ENCODE measurements around the gene LIMCH1. TPM values are rescaled to one million over a fixed set of nuclear protein-coding genes. Genes with fewer than 3 reads are reported as not detected.
"Not testable (repeated sequence)": the region's sequence is repeated elsewhere in the genome, so short reads cannot be mapped to it uniquely, and the experiment has no call there.

The LIMCH1 gene
- total RNA-seq, 1 donor from 2014 or later, result 87.2 TPM

DNA sequence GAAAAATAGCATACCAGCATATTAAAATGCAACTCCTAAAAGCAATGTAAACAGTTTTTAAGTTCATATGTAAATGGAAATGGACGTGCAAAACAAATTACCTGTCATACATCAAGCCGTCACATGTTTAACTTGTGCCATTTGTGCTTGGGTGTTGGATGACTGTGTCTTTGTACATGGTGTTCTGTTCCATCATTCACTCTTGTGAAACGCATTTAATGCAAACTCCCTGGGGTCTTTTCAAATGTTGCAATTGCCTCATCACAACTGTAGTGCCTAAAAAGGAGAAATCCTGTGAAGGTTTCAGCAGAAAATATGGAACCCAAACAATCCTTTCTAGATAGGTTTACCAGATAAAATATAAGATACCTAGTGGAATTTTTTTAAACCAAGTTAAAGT lies 158.2 kb downstream of the LIMCH1 start:
- Histone ChIP-seq H3K27ac (ENCODE audit: low read depth, low read length) (no peak overlapping the region), H3K4me1 (ENCODE audit: control insufficient read depth in 3 of 3, insufficient read depth in 3 of 3, low read length in 3 of 3) (no peaks in the 10 kb centered on the region), H3K27me3 (ENCODE audit: control insufficient read depth in 3 of 3, insufficient read depth in 3 of 3, low read length in 3 of 3) (no peaks in the 10 kb centered on the region), H3K36me3 (ENCODE audit: control insufficient read depth in 3 of 3, insufficient read depth in 3 of 3, low read length in 3 of 3) (peaks cover 17 to 43% (median 38%) of the 10 kb centered on the region in 3 donors), H3K4me3 (ENCODE audit: low read length in 3 of 3) (no peak overlapping the region), H3K9me3 (ENCODE audit: control insufficient read depth in 3 of 3, low read length in 3 of 3) (no peaks in the 10 kb centered on the region), H3K9ac (ENCODE audit: low read depth in 1 of 3, low read length in 3 of 3) (no peak overlapping the region)

DNA sequence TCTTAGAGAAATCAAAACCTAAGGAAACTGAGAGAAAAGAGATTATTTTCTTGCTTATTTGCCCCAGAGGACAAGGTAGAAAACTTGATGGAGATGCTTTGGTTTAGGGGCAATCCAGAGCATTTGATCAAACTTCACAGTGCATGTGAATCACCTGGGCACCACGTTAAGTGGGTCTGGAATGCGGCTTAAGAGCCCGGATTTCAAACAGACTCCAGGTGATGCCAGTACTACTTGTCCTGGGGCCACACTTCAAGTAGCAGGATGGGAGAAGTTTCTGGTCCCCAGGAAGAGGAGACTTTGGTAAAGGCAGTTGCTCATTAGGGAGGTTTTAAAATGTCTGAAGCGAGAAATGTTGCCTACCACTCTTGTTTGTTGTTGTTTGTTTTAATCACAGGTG lies 158.8 kb downstream of the LIMCH1 start:
- Histone ChIP-seq H3K9ac (ENCODE audit: low read depth in 1 of 3, low read length in 3 of 3) (no peak overlapping the region), H3K27me3 (ENCODE audit: control insufficient read depth in 3 of 3, insufficient read depth in 3 of 3, low read length in 3 of 3) (no peaks in the 10 kb centered on the region), H3K4me1 (ENCODE audit: control insufficient read depth in 3 of 3, insufficient read depth in 3 of 3, low read length in 3 of 3) (no peaks in the 10 kb centered on the region), H3K27ac (ENCODE audit: low read depth, low read length) (no peak overlapping the region), H3K36me3 (ENCODE audit: control insufficient read depth in 3 of 3, insufficient read depth in 3 of 3, low read length in 3 of 3) (peaks cover 15 to 38% (median 35%) of the 10 kb centered on the region in 3 donors), H3K4me3 (ENCODE audit: low read length in 3 of 3) (no peak overlapping the region), H3K9me3 (ENCODE audit: control insufficient read depth in 3 of 3, low read length in 3 of 3) (no peaks in the 10 kb centered on the region)

DNA sequence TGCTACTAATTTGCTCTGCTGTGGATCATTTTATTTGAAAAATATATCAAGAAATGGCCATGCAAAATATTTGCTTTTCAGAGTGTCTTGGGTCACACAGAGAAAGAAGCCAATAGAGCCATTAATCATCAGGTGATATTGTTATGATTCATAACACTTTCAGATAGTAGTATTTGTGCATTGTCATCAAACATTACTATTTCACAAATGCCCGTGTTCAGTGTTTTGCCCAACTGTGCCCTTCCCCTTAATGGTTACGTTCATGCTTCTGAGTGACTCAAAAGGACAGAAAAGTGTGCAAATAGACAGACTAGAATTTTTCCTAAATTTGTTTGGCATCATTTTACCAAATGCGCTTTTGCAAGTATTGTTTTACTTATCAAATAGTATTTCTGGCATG lies 164.0 kb downstream of the LIMCH1 start:
- Histone ChIP-seq H3K36me3 (ENCODE audit: control insufficient read depth in 3 of 3, insufficient read depth in 3 of 3, low read length in 3 of 3) (peaks cover 5 to 17% (median 15%) of the 10 kb centered on the region in 3 donors), H3K9ac (ENCODE audit: low read depth in 1 of 3, low read length in 3 of 3) (no peak overlapping the region), H3K4me3 (ENCODE audit: low read length in 3 of 3) (no peak overlapping the region), H3K27ac (ENCODE audit: low read depth, low read length) (no peak overlapping the region), H3K27me3 (ENCODE audit: control insufficient read depth in 3 of 3, insufficient read depth in 3 of 3, low read length in 3 of 3) (no peaks in the 10 kb centered on the region), H3K9me3 (ENCODE audit: control insufficient read depth in 3 of 3, low read length in 3 of 3) (no peaks in the 10 kb centered on the region), H3K4me1 (ENCODE audit: control insufficient read depth in 3 of 3, insufficient read depth in 3 of 3, low read length in 3 of 3) (no peaks in the 10 kb centered on the region)

DNA sequence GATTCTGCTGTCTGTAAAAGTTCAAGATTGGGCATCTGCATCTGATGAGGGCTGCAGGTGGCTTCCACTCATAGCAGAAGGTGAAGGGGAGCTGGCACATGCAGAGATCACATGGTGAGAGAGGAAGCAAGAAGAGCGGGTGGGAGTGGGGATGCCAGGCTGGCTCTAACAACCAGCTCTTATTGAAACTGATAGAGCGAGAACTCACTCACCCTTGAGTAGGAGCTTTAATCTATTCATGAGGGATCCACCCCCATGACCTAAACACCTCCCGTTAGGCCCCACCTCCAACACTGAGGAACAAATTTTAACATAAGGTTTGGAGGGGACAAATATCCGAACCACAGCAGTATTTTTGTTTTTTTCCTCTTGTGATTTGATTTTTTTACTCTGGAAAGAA lies 164.8 kb downstream of the LIMCH1 start:
- Histone ChIP-seq H3K27me3 (ENCODE audit: control insufficient read depth in 3 of 3, insufficient read depth in 3 of 3, low read length in 3 of 3) (no peaks in the 10 kb centered on the region), H3K9me3 (ENCODE audit: control insufficient read depth in 3 of 3, low read length in 3 of 3) (no peaks in the 10 kb centered on the region), H3K9ac (ENCODE audit: low read depth in 1 of 3, low read length in 3 of 3) (no peak overlapping the region), H3K4me3 (ENCODE audit: low read length in 3 of 3) (no peak overlapping the region), H3K27ac (ENCODE audit: low read depth, low read length) (no peak overlapping the region), H3K36me3 (ENCODE audit: control insufficient read depth in 3 of 3, insufficient read depth in 3 of 3, low read length in 3 of 3) (peaks cover 3 to 9% (median 9%) of the 10 kb centered on the region in 3 donors), H3K4me1 (ENCODE audit: control insufficient read depth in 3 of 3, insufficient read depth in 3 of 3, low read length in 3 of 3) (no peaks in the 10 kb centered on the region)

DNA sequence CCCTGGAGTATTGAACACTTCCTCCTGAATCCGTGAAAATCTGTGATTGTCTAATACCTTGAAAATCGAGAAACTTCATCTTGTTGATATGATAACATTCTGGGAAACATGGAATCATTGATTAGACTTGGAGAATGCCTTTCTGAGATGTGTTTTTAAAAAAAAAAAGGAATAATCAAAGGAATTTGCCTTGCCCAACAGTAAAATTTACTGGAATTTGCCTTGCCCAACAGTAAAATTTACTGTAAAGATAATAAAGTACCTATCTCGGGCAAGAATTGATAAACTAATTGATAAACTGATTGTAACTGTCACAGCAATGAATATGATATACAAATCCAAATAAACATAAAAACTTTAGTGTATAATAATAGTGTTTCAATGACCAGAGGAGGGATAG lies 165.8 kb downstream of the LIMCH1 start:
- Histone ChIP-seq H3K27ac (ENCODE audit: low read depth, low read length) (no peak overlapping the region), H3K9me3 (ENCODE audit: control insufficient read depth in 3 of 3, low read length in 3 of 3) (no peaks in the 10 kb centered on the region), H3K4me1 (ENCODE audit: control insufficient read depth in 3 of 3, insufficient read depth in 3 of 3, low read length in 3 of 3) (no peaks in the 10 kb centered on the region), H3K27me3 (ENCODE audit: control insufficient read depth in 3 of 3, insufficient read depth in 3 of 3, low read length in 3 of 3) (peaks cover 0 to under 1% (median under 1%) of the 10 kb centered on the region in 3 donors), H3K36me3 (ENCODE audit: control insufficient read depth in 3 of 3, insufficient read depth in 3 of 3, low read length in 3 of 3) (peaks cover 0 to under 1% (median 0%) of the 10 kb centered on the region in 3 donors), H3K4me3 (ENCODE audit: low read length in 3 of 3) (no peak overlapping the region), H3K9ac (ENCODE audit: low read depth in 1 of 3, low read length in 3 of 3) (no peak overlapping the region)

DNA sequence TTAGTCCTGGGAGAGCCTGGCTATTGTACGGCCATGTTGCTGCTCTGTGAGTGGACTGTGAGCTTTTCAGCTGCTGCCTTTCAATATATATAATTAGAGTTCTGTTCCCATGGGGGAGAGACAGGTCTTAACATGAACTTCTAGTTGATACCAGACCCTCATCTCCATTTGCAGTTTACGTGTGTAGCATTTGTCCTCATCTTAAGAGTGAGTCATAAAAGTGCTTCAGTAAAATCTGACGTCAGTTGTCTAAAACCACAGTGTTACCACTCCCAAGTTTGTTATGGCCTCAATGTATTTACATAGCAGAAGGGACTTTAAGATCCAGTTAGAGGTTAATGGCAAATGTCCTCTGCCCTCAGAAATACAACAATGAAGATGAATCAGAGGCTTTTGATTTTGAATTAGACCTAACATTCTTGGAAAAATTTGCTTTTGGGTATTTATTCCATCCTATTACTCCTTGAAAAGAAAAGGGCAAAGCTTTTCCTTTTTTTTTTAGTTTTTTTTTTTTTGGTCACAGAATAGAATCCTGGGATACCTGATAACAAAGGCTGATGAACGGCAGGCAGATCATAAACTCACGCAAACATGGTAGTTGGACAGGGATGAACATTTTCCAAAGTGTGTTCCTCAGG lies 172.0 kb downstream of the LIMCH1 start:
- no peaks in the 10 kb centered on the region for H3K36me3 ChIP-seq (ENCODE audit: control insufficient read depth in 3 of 3, insufficient read depth in 3 of 3, low read length in 3 of 3)
- no peak overlapping the region for H3K27ac ChIP-seq (ENCODE audit: low read depth, low read length)
- H3K9me3 ChIP-seq (ENCODE audit: control insufficient read depth in 3 of 3, low read length in 3 of 3), result no peaks in the 10 kb centered on the region
- H3K4me3 ChIP-seq (ENCODE audit: low read length in 3 of 3), result no peak overlapping the region
- no peaks in the 10 kb centered on the region for H3K4me1 ChIP-seq (ENCODE audit: control insufficient read depth in 3 of 3, insufficient read depth in 3 of 3, low read length in 3 of 3)
- no peak overlapping the region for H3K9ac ChIP-seq (ENCODE audit: low read depth in 1 of 3, low read length in 3 of 3)
- H3K27me3 ChIP-seq (ENCODE audit: control insufficient read depth in 3 of 3, insufficient read depth in 3 of 3, low read length in 3 of 3), result peaks cover 0 to 6% (median 4%) of the 10 kb centered on the region in 3 donors

DNA sequence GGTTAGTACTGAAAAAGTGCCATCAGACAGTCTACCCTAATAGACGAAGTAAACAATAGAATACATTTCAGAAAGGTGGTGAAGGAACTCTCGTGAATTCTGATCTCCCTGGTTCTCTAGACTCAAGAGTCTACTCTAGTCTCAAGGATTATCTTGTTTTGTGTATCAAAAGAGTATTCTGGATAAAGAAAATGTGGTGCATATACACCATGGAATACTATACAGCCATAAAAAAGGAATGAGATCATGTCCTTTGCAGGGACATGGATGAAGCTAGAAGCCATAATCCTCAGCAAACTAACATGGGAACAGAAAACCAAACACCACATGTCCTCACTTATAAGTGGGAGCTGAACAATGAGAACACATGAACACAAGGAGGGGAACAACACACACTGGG lies 173.7 kb downstream of the LIMCH1 start:
- not testable (repeated sequence) for H3K4me1 ChIP-seq (ENCODE audit: control insufficient read depth in 3 of 3, insufficient read depth in 3 of 3, low read length in 3 of 3); H3K36me3 ChIP-seq (ENCODE audit: control insufficient read depth in 3 of 3, insufficient read depth in 3 of 3, low read length in 3 of 3); H3K9ac ChIP-seq (ENCODE audit: low read depth in 1 of 3, low read length in 3 of 3); H3K4me3 ChIP-seq (ENCODE audit: low read length in 3 of 3); H3K27me3 ChIP-seq (ENCODE audit: control insufficient read depth in 3 of 3, insufficient read depth in 3 of 3, low read length in 3 of 3); H3K27ac ChIP-seq (ENCODE audit: low read depth, low read length); H3K9me3 ChIP-seq (ENCODE audit: control insufficient read depth in 3 of 3, low read length in 3 of 3)

DNA sequence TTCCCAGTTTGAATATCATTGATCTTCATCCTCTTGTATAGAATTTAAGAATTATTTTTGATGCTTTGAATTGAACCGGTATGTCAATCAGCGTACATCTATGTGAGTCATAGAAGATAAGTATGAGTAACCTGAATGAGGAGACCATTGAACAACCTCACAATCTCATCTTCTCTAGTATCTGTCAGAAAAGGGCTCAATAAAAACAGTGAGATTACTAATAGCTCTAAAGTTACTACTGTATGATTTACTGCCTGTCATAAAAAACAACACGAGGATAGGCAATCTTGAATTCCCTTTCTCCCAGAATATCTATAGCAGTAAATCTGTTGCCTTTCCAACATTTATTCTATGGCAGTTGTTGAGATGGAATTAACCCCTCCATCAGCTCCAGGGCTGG lies 174.5 kb downstream of the LIMCH1 start:
- Histone ChIP-seq H3K9ac (ENCODE audit: low read depth in 1 of 3, low read length in 3 of 3) (no peak overlapping the region), H3K27me3 (ENCODE audit: control insufficient read depth in 3 of 3, insufficient read depth in 3 of 3, low read length in 3 of 3) (peaks cover 5 to 7% (median 6%) of the 10 kb centered on the region in 3 donors), H3K4me1 (ENCODE audit: control insufficient read depth in 3 of 3, insufficient read depth in 3 of 3, low read length in 3 of 3) (no peaks in the 10 kb centered on the region), H3K9me3 (ENCODE audit: control insufficient read depth in 3 of 3, low read length in 3 of 3) (no peaks in the 10 kb centered on the region), H3K27ac (ENCODE audit: low read depth, low read length) (no peak overlapping the region), H3K4me3 (ENCODE audit: low read length in 3 of 3) (no peak overlapping the region), H3K36me3 (ENCODE audit: control insufficient read depth in 3 of 3, insufficient read depth in 3 of 3, low read length in 3 of 3) (no peaks in the 10 kb centered on the region)

DNA sequence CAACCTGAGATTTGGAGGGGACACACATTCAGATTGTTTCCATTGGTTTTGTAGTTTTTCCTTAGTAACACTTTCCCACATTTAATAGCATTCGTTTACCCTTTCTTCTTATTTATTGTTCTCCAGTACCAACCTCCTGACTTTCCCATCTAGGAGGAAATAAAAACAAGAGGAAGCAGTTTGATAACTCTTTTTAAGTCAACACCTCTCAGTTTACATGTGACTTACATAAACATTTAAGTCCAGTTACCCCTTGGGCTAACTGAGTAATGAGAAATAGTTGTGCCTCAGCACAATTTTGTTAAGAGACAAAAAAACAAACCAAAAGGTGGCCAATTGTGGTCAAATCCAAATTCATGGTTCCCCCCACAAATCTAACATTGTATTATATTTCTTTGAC lies 175.8 kb downstream of the LIMCH1 start:
- no peak overlapping the region for H3K9ac ChIP-seq (ENCODE audit: low read depth in 1 of 3, low read length in 3 of 3)

DNA sequence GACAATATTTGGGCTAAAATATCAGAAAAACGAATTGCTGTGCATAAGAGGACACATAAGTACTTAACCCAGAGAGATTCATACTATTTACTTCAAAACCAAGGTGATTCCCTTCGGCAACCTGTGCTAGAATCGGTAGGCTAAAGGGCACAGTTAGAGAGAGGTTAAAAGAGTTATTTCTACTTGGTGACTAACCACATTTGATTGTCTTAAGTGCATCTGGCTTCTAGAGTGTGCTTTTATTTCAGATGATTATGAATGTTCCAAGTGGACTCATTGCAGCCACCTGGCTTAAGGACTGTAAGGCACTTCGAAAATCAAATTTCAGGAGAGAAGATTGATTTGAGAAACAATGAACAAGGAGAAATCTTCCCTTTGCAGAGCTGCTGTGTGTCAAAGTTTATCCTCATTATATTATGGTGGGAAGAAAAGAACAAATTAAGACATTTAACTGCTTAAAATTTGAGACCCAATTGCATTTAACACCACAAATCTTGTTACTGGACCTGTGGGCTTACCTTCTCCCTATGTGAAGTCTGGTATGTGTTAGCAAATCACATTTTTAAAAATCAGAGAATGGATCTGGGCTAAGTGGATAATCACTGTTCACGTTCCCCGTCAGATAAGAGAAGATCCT lies 176.5 kb downstream of the LIMCH1 start:
- no peak overlapping the region for H3K4me3 ChIP-seq (ENCODE audit: low read length in 3 of 3)
- no peak overlapping the region for H3K9ac ChIP-seq (ENCODE audit: low read depth in 1 of 3, low read length in 3 of 3)
- no peaks in the 10 kb centered on the region for H3K4me1 ChIP-seq (ENCODE audit: control insufficient read depth in 3 of 3, insufficient read depth in 3 of 3, low read length in 3 of 3)
- H3K27me3 ChIP-seq (ENCODE audit: control insufficient read depth in 3 of 3, insufficient read depth in 3 of 3, low read length in 3 of 3), result peaks cover 0 to 7% (median 5%) of the 10 kb centered on the region in 3 donors
- no peak overlapping the region for H3K27ac ChIP-seq (ENCODE audit: low read depth, low read length)
- no peaks in the 10 kb centered on the region for H3K9me3 ChIP-seq (ENCODE audit: control insufficient read depth in 3 of 3, low read length in 3 of 3)
- H3K36me3 ChIP-seq (ENCODE audit: control insufficient read depth in 3 of 3, insufficient read depth in 3 of 3, low read length in 3 of 3), result no peaks in the 10 kb centered on the region

More for the DNA sequence above, 175.8 kb downstream of the LIMCH1 start:
- Histone ChIP-seq H3K27ac (ENCODE audit: low read depth, low read length) (no peak overlapping the region), H3K9me3 (ENCODE audit: control insufficient read depth in 3 of 3, low read length in 3 of 3) (no peaks in the 10 kb centered on the region), H3K36me3 (ENCODE audit: control insufficient read depth in 3 of 3, insufficient read depth in 3 of 3, low read length in 3 of 3) (no peaks in the 10 kb centered on the region), H3K4me3 (ENCODE audit: low read length in 3 of 3) (no peak overlapping the region), H3K27me3 (ENCODE audit: control insufficient read depth in 3 of 3, insufficient read depth in 3 of 3, low read length in 3 of 3) (peaks cover 5 to 10% (median 5%) of the 10 kb centered on the region in 3 donors), H3K4me1 (ENCODE audit: control insufficient read depth in 3 of 3, insufficient read depth in 3 of 3, low read length in 3 of 3) (no peaks in the 10 kb centered on the region)

Measured in skeletal muscle tissue (tissue), 4 donors.